WTC11 (cell line): ENCODE data around the gene GSC2.

Experiments used
- ATF1 ChIP-seq: sonication (generic); formaldehyde crosslinking; IDR thresholded peaks from 2 replicates; pipeline ENCODE4 v1.8.1; 2023; ENCODE audit warnings: mild to moderate bottlenecking, moderate library complexity, missing genetic modification reagents
- IRF2 ChIP-seq: sonication (generic); formaldehyde crosslinking; IDR thresholded peaks from 2 replicates; pipeline ENCODE4 v1.8.0; 2022; ENCODE audit warnings: low read depth, missing genetic modification reagents, borderline replicate concordance
- NFYB ChIP-seq: sonication (generic); formaldehyde crosslinking; conservative IDR thresholded peaks from 2 replicates; pipeline ENCODE4 v1.8.0; 2022; ENCODE audit warnings: low read depth, missing genetic modification reagents
- SP1 ChIP-seq: sonication (generic); formaldehyde crosslinking; conservative IDR thresholded peaks from 2 replicates; pipeline ENCODE4 v1.8.1; 2022; ENCODE audit warnings: missing genetic modification reagents
- ZNF232 ChIP-seq: sonication (generic); formaldehyde crosslinking; IDR thresholded peaks from 2 replicates; pipeline ENCODE4 v1.8.0; 2022; ENCODE audit warnings: mild to moderate bottlenecking, missing genetic modification reagents
- TF ChIP-seq, protein P1 (sequence below): fragments of 200-600 bp; IDR thresholded peaks from 2 replicates; pipeline ENCODE4 v1.8.0; 2022; ENCODE audit warnings: antibody characterized with exemption
- TF ChIP-seq, protein P2 (sequence below): sonication (generic); formaldehyde crosslinking; IDR thresholded peaks from 2 replicates; pipeline ENCODE4 v1.8.0; 2022; ENCODE audit warnings: mild to moderate bottlenecking, missing genetic modification reagents
- TF ChIP-seq, protein P3 (sequence below): sonication (generic); formaldehyde crosslinking; IDR thresholded peaks from 2 replicates; pipeline ENCODE4 v1.8.0; 2022; ENCODE audit warnings: missing genetic modification reagents
- TF ChIP-seq, protein P4 (sequence below): sonication (generic); formaldehyde crosslinking; IDR thresholded peaks from 2 replicates; pipeline ENCODE4 v1.8.1; 2023; ENCODE audit warnings: mild to moderate bottlenecking, missing genetic modification reagents
- TF ChIP-seq, protein P5 (sequence below): sonication (generic); formaldehyde crosslinking; IDR thresholded peaks from 2 replicates; pipeline ENCODE4 v1.8.1; 2022; ENCODE audit warnings: low read depth, missing genetic modification reagents, borderline replicate concordance
- TF ChIP-seq, protein P6 (sequence below): sonication (generic); formaldehyde crosslinking; IDR thresholded peaks from 2 replicates; pipeline ENCODE4 v1.8.0; 2022; ENCODE audit warnings: mild to moderate bottlenecking, missing genetic modification reagents
- TF ChIP-seq, protein P7 (sequence below): sonication (generic); formaldehyde crosslinking; IDR thresholded peaks from 2 replicates; pipeline ENCODE4 v1.8.1; 2023; ENCODE audit warnings: mild to moderate bottlenecking, moderate library complexity, missing genetic modification reagents
- TF ChIP-seq, protein P8 (sequence below): sonication (generic); formaldehyde crosslinking; conservative IDR thresholded peaks from 2 replicates; pipeline ENCODE4 v1.8.1; 2023; ENCODE audit warnings: mild to moderate bottlenecking, low read depth, missing genetic modification reagents, moderate library complexity
- TF ChIP-seq, protein P9 (sequence below): sonication (generic); formaldehyde crosslinking; IDR thresholded peaks from 2 replicates; pipeline ENCODE4 v1.8.0; 2023; ENCODE audit warnings: missing genetic modification reagents

DNA sequence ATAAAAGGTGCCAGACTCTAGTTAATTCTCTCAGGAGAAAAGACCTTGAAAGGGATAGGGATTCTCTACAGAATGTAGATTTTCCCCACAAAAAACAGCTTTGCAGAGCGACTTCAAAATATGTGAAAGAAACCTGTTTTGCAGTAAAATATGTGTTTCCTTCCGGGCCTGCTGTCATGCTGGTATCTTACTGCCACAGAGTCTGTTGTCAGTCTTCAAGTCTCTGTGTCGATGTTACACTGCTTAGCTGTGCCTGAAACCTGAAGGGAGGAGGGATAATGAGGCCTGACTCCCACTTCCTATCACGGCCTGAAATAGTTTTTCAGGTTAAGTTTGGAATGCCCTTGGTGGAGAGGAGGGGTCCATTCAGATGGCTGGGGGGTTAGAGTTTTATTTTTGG is 26.2 kb downstream of the GSC2 start:
- no peak for TF ChIP-seq NFYB (CRISPR knock-in tag)
- TF ChIP-seq, protein P1, sequence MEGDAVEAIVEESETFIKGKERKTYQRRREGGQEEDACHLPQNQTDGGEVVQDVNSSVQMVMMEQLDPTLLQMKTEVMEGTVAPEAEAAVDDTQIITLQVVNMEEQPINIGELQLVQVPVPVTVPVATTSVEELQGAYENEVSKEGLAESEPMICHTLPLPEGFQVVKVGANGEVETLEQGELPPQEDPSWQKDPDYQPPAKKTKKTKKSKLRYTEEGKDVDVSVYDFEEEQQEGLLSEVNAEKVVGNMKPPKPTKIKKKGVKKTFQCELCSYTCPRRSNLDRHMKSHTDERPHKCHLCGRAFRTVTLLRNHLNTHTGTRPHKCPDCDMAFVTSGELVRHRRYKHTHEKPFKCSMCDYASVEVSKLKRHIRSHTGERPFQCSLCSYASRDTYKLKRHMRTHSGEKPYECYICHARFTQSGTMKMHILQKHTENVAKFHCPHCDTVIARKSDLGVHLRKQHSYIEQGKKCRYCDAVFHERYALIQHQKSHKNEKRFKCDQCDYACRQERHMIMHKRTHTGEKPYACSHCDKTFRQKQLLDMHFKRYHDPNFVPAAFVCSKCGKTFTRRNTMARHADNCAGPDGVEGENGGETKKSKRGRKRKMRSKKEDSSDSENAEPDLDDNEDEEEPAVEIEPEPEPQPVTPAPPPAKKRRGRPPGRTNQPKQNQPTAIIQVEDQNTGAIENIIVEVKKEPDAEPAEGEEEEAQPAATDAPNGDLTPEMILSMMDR = no peak
- no peak for TF ChIP-seq ATF1 (CRISPR knock-in tag)
- TF ChIP-seq, protein P2, sequence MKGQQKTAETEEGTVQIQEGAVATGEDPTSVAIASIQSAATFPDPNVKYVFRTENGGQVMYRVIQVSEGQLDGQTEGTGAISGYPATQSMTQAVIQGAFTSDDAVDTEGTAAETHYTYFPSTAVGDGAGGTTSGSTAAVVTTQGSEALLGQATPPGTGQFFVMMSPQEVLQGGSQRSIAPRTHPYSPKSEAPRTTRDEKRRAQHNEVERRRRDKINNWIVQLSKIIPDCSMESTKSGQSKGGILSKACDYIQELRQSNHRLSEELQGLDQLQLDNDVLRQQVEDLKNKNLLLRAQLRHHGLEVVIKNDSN (CRISPR knock-in tag) = no peak
- TF ChIP-seq, protein P3, sequence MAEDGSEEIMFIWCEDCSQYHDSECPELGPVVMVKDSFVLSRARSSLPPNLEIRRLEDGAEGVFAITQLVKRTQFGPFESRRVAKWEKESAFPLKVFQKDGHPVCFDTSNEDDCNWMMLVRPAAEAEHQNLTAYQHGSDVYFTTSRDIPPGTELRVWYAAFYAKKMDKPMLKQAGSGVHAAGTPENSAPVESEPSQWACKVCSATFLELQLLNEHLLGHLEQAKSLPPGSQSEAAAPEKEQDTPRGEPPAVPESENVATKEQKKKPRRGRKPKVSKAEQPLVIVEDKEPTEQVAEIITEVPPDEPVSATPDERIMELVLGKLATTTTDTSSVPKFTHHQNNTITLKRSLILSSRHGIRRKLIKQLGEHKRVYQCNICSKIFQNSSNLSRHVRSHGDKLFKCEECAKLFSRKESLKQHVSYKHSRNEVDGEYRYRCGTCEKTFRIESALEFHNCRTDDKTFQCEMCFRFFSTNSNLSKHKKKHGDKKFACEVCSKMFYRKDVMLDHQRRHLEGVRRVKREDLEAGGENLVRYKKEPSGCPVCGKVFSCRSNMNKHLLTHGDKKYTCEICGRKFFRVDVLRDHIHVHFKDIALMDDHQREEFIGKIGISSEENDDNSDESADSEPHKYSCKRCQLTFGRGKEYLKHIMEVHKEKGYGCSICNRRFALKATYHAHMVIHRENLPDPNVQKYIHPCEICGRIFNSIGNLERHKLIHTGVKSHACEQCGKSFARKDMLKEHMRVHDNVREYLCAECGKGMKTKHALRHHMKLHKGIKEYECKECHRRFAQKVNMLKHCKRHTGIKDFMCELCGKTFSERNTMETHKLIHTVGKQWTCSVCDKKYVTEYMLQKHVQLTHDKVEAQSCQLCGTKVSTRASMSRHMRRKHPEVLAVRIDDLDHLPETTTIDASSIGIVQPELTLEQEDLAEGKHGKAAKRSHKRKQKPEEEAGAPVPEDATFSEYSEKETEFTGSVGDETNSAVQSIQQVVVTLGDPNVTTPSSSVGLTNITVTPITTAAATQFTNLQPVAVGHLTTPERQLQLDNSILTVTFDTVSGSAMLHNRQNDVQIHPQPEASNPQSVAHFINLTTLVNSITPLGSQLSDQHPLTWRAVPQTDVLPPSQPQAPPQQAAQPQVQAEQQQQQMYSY (CRISPR knock-in tag) = no peak
- no peak for TF ChIP-seq IRF2 (CRISPR knock-in tag)
- TF ChIP-seq, protein P4, sequence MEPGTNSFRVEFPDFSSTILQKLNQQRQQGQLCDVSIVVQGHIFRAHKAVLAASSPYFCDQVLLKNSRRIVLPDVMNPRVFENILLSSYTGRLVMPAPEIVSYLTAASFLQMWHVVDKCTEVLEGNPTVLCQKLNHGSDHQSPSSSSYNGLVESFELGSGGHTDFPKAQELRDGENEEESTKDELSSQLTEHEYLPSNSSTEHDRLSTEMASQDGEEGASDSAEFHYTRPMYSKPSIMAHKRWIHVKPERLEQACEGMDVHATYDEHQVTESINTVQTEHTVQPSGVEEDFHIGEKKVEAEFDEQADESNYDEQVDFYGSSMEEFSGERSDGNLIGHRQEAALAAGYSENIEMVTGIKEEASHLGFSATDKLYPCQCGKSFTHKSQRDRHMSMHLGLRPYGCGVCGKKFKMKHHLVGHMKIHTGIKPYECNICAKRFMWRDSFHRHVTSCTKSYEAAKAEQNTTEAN (CRISPR knock-in tag) = no peak
- TF ChIP-seq, protein P5, sequence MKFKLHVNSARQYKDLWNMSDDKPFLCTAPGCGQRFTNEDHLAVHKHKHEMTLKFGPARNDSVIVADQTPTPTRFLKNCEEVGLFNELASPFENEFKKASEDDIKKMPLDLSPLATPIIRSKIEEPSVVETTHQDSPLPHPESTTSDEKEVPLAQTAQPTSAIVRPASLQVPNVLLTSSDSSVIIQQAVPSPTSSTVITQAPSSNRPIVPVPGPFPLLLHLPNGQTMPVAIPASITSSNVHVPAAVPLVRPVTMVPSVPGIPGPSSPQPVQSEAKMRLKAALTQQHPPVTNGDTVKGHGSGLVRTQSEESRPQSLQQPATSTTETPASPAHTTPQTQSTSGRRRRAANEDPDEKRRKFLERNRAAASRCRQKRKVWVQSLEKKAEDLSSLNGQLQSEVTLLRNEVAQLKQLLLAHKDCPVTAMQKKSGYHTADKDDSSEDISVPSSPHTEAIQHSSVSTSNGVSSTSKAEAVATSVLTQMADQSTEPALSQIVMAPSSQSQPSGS = no peak
- TF ChIP-seq, protein P6, sequence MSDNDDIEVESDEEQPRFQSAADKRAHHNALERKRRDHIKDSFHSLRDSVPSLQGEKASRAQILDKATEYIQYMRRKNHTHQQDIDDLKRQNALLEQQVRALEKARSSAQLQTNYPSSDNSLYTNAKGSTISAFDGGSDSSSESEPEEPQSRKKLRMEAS (CRISPR knock-in tag) = no peak
- TF ChIP-seq SP1 = no peak
- TF ChIP-seq, protein P7, sequence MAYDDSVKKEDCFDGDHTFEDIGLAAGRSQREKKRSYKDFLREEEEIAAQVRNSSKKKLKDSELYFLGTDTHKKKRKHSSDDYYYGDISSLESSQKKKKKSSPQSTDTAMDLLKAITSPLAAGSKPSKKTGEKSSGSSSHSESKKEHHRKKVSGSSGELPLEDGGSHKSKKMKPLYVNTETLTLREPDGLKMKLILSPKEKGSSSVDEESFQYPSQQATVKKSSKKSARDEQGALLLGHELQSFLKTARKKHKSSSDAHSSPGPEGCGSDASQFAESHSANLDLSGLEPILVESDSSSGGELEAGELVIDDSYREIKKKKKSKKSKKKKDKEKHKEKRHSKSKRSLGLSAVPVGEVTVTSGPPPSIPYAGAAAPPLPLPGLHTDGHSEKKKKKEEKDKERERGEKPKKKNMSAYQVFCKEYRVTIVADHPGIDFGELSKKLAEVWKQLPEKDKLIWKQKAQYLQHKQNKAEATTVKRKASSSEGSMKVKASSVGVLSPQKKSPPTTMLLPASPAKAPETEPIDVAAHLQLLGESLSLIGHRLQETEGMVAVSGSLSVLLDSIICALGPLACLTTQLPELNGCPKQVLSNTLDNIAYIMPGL (CRISPR knock-in tag) = no peak
- no peak for TF ChIP-seq ZNF232 (CRISPR knock-in tag)
- TF ChIP-seq, protein P8, sequence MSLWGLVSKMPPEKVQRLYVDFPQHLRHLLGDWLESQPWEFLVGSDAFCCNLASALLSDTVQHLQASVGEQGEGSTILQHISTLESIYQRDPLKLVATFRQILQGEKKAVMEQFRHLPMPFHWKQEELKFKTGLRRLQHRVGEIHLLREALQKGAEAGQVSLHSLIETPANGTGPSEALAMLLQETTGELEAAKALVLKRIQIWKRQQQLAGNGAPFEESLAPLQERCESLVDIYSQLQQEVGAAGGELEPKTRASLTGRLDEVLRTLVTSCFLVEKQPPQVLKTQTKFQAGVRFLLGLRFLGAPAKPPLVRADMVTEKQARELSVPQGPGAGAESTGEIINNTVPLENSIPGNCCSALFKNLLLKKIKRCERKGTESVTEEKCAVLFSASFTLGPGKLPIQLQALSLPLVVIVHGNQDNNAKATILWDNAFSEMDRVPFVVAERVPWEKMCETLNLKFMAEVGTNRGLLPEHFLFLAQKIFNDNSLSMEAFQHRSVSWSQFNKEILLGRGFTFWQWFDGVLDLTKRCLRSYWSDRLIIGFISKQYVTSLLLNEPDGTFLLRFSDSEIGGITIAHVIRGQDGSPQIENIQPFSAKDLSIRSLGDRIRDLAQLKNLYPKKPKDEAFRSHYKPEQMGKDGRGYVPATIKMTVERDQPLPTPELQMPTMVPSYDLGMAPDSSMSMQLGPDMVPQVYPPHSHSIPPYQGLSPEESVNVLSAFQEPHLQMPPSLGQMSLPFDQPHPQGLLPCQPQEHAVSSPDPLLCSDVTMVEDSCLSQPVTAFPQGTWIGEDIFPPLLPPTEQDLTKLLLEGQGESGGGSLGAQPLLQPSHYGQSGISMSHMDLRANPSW = no peak
- TF ChIP-seq, protein P9, sequence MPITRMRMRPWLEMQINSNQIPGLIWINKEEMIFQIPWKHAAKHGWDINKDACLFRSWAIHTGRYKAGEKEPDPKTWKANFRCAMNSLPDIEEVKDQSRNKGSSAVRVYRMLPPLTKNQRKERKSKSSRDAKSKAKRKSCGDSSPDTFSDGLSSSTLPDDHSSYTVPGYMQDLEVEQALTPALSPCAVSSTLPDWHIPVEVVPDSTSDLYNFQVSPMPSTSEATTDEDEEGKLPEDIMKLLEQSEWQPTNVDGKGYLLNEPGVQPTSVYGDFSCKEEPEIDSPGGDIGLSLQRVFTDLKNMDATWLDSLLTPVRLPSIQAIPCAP (CRISPR knock-in tag) = no peak
